Measurements from ENCODE around the gene PTPRO. TPM values are rescaled to one million over a fixed set of nuclear protein-coding genes. Genes with fewer than 3 reads are reported as not detected.

PTPRO gene
- total and polyA plus RNA-seq, 5 donors = 0.20 to 1.8 (median 1.4) TPM

DNA sequence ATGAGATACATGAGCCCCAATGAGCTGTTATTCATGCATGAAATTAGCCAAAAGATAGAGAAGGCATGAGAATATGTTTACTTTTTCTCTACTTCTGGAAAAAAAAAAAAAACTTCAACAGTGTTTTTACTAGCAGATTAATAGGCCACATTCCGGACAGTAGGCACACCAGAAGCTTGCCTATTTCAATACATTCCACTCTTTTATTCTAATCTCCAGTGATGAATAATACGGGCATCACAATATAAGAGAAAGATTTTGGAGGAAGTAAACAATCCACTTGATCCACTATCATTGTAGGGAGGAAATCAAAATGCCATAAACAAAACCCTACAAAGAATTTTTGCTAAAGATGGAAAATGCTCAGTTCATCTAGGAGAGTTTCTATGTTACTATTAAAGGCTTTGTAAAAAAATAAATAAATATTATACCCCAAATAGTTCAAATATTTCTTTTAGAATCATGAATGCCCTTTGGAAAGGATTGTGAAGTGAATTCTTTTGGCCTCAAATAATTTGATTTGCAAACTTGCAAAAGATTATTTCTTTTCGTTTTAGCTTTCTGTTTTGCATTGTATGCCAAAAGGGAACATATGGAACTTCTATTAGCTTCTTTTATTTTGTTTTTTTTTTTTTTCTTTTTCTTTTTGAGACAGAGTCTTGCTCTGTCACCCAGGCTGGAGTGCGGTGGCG is 234.2 kb downstream of the PTPRO start:
- intact Hi-C loops (cut with DNase I) = no loop called here
- H3K27ac ChIP-seq (ENCODE audit: low read length) = no peak overlapping the region

GRCh38 chr12:15558915-15559528 is 236.7 kb downstream of the PTPRO start:
- ATAC-seq = no peak
- Histone ChIP-seq H3K4me1 (ENCODE audit: control insufficient read depth, insufficient read depth, low read length) (no peaks in the 10 kb centered on the region), H3K4me3 (ENCODE audit: low read length) (no peak overlapping the region), H3K27me3 (ENCODE audit: control insufficient read depth, insufficient read depth) (no peaks in the 10 kb centered on the region), H3K9me3 (ENCODE audit: control insufficient read depth, low read length) (no peaks in the 10 kb centered on the region), H3K27ac (ENCODE audit: low read length) (no peak overlapping the region)
- DNase-seq = no peak
- WGBS = 61% methylated on average over 2 of the region's 2 CpGs
- intact Hi-C loops (cut with DNase I) = no loop called here

More for the DNA sequence above, 234.2 kb downstream of the PTPRO start:
- Histone ChIP-seq H3K9me3 (ENCODE audit: control insufficient read depth, low read length) (no peaks in the 10 kb centered on the region), H3K27me3 (ENCODE audit: control insufficient read depth, insufficient read depth) (no peaks in the 10 kb centered on the region), H3K4me3 (ENCODE audit: low read length) (no peak overlapping the region), H3K4me1 (ENCODE audit: control insufficient read depth, insufficient read depth, low read length) (no peaks in the 10 kb centered on the region)
- 66% methylated on average over 5 of the region's 5 CpGs for WGBS
- ATAC-seq = no peak
- no peak for DNase-seq

DNA sequence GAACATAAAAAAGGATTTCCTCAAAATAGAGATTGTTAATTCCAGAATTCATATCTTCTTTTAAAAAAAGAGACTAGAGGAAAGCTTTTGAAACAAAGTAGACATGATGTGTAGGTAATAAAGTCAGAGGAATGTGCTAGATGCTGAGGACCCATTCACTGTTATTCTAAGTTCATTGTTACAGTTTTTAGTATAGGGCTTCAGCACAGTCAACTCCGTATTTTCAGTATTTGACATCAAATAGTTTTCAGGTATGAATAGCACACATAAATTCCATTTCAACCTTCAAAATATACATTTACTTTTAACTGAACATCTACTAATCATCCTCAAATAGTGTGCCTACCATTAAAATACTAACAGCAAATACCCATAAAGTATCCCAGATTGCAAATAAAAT is 239.1 kb downstream of the PTPRO start:
- intact Hi-C loops (cut with DNase I) = no loop called here
- H3K4me1 ChIP-seq (ENCODE audit: control insufficient read depth, insufficient read depth, low read length) = no peaks in the 10 kb centered on the region
- no peak overlapping the region for H3K27ac ChIP-seq (ENCODE audit: low read length)
- no peaks in the 10 kb centered on the region for H3K27me3 ChIP-seq (ENCODE audit: control insufficient read depth, insufficient read depth)
- WGBS = 93% methylated on average over 1 of the region's 1 CpG
- H3K4me3 ChIP-seq (ENCODE audit: low read length) = no peak overlapping the region
- ATAC-seq (no peak), DNase-seq (no peak)
- no peaks in the 10 kb centered on the region for H3K9me3 ChIP-seq (ENCODE audit: control insufficient read depth, low read length)

GRCh38 chr12:15562263-15562662 is 240.0 kb downstream of the PTPRO start:
- WGBS = 48% methylated on average over 3 of the region's 3 CpGs
- no peak overlapping the region for H3K4me3 ChIP-seq (ENCODE audit: low read length)
- no peaks in the 10 kb centered on the region for H3K9me3 ChIP-seq (ENCODE audit: control insufficient read depth, low read length)
- DNase-seq (no peak), ATAC-seq (no peak)
- intact Hi-C loops (cut with DNase I) = no loop called here
- H3K27me3 ChIP-seq (ENCODE audit: control insufficient read depth, insufficient read depth) = no peaks in the 10 kb centered on the region
- no peaks in the 10 kb centered on the region for H3K4me1 ChIP-seq (ENCODE audit: control insufficient read depth, insufficient read depth, low read length)
- H3K27ac ChIP-seq (ENCODE audit: low read length) = no peak overlapping the region

GRCh38 chr12:15563663-15564062 is 241.4 kb downstream of the PTPRO start:
- ATAC-seq (peak; percentile 57 to 74), DNase-seq (no peak)
- Histone ChIP-seq H3K4me3 (ENCODE audit: low read length) (peak overlapping the region; percentile 30), H3K27me3 (ENCODE audit: control insufficient read depth, insufficient read depth) (no peaks in the 10 kb centered on the region), H3K4me1 (ENCODE audit: control insufficient read depth, insufficient read depth, low read length) (no peaks in the 10 kb centered on the region), H3K9me3 (ENCODE audit: control insufficient read depth, low read length) (no peaks in the 10 kb centered on the region), H3K27ac (ENCODE audit: low read length) (no peak overlapping the region)
- intact Hi-C loops (cut with DNase I) = no loop called here
- WGBS = 35% methylated on average over 5 of the region's 5 CpGs

DNA sequence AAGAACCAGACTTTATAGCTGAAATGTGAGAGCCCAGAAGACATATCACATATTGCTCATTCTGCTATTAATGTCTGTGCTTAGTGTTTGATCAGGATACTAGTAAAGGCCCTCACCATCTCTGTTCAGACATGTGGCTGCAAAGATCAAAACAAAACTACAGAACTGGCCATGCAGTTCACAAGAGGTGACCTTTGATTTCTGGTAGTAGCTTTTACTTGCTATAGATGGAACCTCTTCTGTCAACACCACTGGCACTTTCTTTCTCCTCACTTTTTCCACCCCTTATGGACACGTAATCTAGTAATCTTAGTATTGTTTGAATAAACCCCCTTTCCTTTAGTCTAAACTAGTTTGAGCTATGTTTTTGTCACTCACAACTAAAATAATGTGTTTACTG is 252.0 kb downstream of the PTPRO start:
- Histone ChIP-seq H3K27me3 (ENCODE audit: control insufficient read depth, insufficient read depth) (no peaks in the 10 kb centered on the region), H3K27ac (ENCODE audit: low read length) (no peak overlapping the region), H3K4me3 (ENCODE audit: low read length) (no peak overlapping the region), H3K9me3 (ENCODE audit: control insufficient read depth, low read length) (no peaks in the 10 kb centered on the region), H3K4me1 (ENCODE audit: control insufficient read depth, insufficient read depth, low read length) (no peaks in the 10 kb centered on the region)
- DNase-seq (no peak), ATAC-seq (no peak)
- intact Hi-C loops (cut with DNase I) = no loop called here
- 92% methylated on average over 1 of the region's 1 CpG for WGBS

DNA sequence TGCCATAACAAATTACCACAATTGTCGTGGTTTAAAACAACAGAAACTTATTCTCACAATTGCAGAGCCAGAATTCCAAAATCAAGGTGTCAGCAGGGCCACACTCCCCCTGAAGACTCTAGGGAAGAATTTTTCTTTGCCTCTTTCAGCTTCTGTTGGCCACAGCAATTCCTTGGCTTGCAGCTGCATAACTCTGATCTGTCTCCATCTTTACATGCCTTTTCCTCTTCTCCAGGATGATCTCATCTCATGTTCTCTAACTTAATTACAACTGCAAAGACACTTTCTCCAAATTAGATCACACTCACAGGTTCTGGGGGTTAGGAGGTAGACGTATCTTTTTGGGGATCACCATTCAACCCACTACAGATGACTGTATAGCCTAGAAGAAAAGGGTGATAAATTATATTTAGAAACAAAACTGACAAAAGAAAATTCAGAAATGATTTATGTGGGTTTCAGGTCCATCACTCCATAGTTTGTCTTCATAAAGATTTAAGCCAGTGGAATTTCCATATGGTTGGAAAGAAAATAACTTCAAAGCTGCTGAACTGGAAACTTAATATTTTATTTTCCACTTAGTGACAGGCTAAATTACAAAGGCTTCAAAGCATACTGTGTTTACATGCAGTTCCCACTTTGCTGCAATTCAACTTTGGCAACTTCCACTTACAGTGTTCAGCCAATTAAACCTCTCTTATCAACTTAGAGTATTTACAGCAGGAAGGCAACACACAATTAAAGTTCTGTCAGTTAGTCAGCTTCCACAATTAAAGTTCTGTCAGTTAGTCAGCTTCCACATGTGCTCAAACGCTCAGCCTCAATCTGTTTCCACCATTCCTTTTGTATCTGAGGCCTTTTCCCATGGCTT is 253.6 kb downstream of the PTPRO start:
- Histone ChIP-seq H3K27me3 (ENCODE audit: control insufficient read depth, insufficient read depth) (no peaks in the 10 kb centered on the region), H3K4me3 (ENCODE audit: low read length) (no peak overlapping the region), H3K4me1 (ENCODE audit: control insufficient read depth, insufficient read depth, low read length) (no peaks in the 10 kb centered on the region), H3K27ac (ENCODE audit: low read length) (no peak overlapping the region), H3K9me3 (ENCODE audit: control insufficient read depth, low read length) (no peaks in the 10 kb centered on the region)
- intact Hi-C loops (cut with DNase I) = no loop called here
- WGBS = 55% methylated on average over 3 of the region's 3 CpGs
- ATAC-seq = peak; percentile 29 to 40
- no peak for DNase-seq

GRCh38 chr12:15580431-15580830 is 258.1 kb downstream of the PTPRO start:
- no peak for ATAC-seq
- H3K27ac ChIP-seq (ENCODE audit: low read length) = no peak overlapping the region
- H3K27me3 ChIP-seq (ENCODE audit: control insufficient read depth, insufficient read depth) = no peaks in the 10 kb centered on the region
- intact Hi-C loops (cut with DNase I) = loop anchor here in 3 of 4 donors (5.0 to 10.0 kb wide), 4 partner anchors 46 to 306 kb away; no protein-coding TSS in a partner anchor
- no peak overlapping the region for H3K4me3 ChIP-seq (ENCODE audit: low read length)
- no peaks in the 10 kb centered on the region for H3K9me3 ChIP-seq (ENCODE audit: control insufficient read depth, low read length)
- WGBS = 51% methylated on average over 1 of the region's 1 CpG
- no peaks in the 10 kb centered on the region for H3K4me1 ChIP-seq (ENCODE audit: control insufficient read depth, insufficient read depth, low read length)
- no peak for DNase-seq

DNA sequence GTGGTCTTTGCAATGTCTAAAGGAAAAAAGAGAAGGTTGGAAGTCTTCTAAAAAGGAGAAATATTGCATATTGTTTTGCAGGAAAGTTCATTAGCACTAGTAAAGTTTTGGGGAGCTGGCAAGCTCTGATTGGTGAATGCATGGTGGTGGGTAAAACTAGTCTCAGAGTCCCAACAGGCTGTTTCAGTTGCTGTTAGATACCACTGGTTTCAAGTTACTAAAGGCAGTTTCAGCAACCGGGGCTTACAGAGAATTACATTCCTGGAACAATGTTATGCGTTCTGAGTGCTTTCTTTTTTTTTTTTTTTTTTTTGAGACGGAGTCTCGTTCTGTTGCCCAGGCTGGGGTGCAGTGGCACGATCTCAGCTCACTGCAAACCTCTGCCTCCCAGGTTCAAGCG is 258.7 kb downstream of the PTPRO start:
- Histone ChIP-seq H3K9me3 (ENCODE audit: control insufficient read depth, low read length) (no peaks in the 10 kb centered on the region), H3K27me3 (ENCODE audit: control insufficient read depth, insufficient read depth) (no peaks in the 10 kb centered on the region), H3K4me1 (ENCODE audit: control insufficient read depth, insufficient read depth, low read length) (no peaks in the 10 kb centered on the region), H3K27ac (ENCODE audit: low read length) (no peak overlapping the region), H3K4me3 (ENCODE audit: low read length) (no peak overlapping the region)
- WGBS = 50% methylated on average over 6 of the region's 6 CpGs
- intact Hi-C loops (cut with DNase I) = loop anchor here in 3 of 4 donors (5.0 to 10.0 kb wide), 4 partner anchors 46 to 306 kb away; no protein-coding TSS in a partner anchor
- no peak for ATAC-seq
- DNase-seq = no peak

DNA sequence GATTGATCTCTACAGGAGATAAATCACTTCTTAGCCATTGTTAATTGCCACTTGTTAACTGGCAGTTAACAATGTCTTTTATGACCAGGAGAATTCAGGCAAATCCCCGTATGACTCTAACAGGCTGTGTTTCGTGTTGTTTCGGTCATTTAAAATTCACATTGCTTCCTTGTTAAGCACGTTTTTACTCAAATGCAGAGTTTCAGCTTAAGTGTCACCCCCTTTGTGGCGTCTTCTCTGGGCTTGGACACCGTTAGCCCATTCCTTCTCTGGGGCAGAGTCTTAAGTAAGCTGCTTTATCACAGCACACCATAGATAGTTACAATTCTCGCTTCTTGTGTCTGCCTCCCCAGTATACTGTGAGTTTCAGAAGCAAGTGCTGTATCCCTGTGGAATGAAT is 261.5 kb downstream of the PTPRO start:
- Histone ChIP-seq H3K9me3 (ENCODE audit: control insufficient read depth, low read length) (no peaks in the 10 kb centered on the region), H3K27ac (ENCODE audit: low read length) (no peak overlapping the region), H3K4me3 (ENCODE audit: low read length) (no peak overlapping the region), H3K4me1 (ENCODE audit: control insufficient read depth, insufficient read depth, low read length) (no peaks in the 10 kb centered on the region), H3K27me3 (ENCODE audit: control insufficient read depth, insufficient read depth) (no peaks in the 10 kb centered on the region)
- DNase-seq = no peak
- 85% methylated on average over 7 of the region's 7 CpGs for WGBS
- ATAC-seq = no peak
- intact Hi-C loops (cut with DNase I) = loop anchor here in 3 of 4 donors (5.0 to 10.0 kb wide), 4 partner anchors 49 to 309 kb away; no protein-coding TSS in a partner anchor

Measured in right cardiac atrium (tissue), 5 donors.